GM23248 (cell line): ENCODE results near the gene HECTD3. TPM values are rescaled to one million over a fixed set of nuclear protein-coding genes. Genes with fewer than 3 reads are reported as not detected.

Experiments used
- DNase-seq: peaks from one replicate; pipeline ENCODE4 v3.0.0-alpha.2; 2015
- H2AFZ ChIP-seq: fragments of 200-600 bp; sonication (generic); 2 replicates; pipeline ENCODE4 v1.6.1; 2016; ENCODE audit warnings: antibody characterized with exemption
- H3F3A ChIP-seq: fragments of 200-600 bp; sonication (generic); 2 replicates; pipeline ENCODE4 v1.6.1; 2016; ENCODE audit warnings: mild to moderate bottlenecking, antibody characterized with exemption, mixed run types; ENCODE audit not compliant: insufficient read depth
- H3K27ac ChIP-seq: fragments of 200-600 bp; sonication (generic); 2 replicates; pipeline ENCODE4 v1.5.1; 2016; ENCODE audit warnings: mild to moderate bottlenecking
- H3K27me3 ChIP-seq: fragments of 200-600 bp; sonication (generic); replicated peaks from 2 replicates; pipeline ENCODE4 v1.6.1; 2016; ENCODE audit warnings: mild to moderate bottlenecking; ENCODE audit not compliant: insufficient read depth
- H3K36me3 ChIP-seq: fragments of 200-600 bp; sonication (generic); 2 replicates; pipeline ENCODE4 v1.6.1; 2016; ENCODE audit warnings: low read depth, mild to moderate bottlenecking
- H3K4me1 ChIP-seq: fragments of 200-600 bp; sonication (generic); 2 replicates; pipeline ENCODE4 v1.6.1; 2016; ENCODE audit warnings: mild to moderate bottlenecking; ENCODE audit not compliant: insufficient read depth
- H3K4me2 ChIP-seq: fragments of 200-600 bp; sonication (generic); one replicate; pipeline ENCODE4 v1.6.1; 2016; ENCODE audit warnings: mild to moderate bottlenecking; ENCODE audit not compliant: unreplicated experiment
- H3K4me3 ChIP-seq: fragments of 200-600 bp; sonication (generic); 2 replicates; pipeline ENCODE4 v1.5.1; 2016; ENCODE audit warnings: mild to moderate bottlenecking
- H3K79me2 ChIP-seq: fragments of 200-600 bp; sonication (generic); 2 replicates; pipeline ENCODE4 v1.6.1; 2016; ENCODE audit warnings: mild to moderate bottlenecking; ENCODE audit not compliant: insufficient read depth
- H3K9ac ChIP-seq: fragments of 200-600 bp; sonication (generic); 2 replicates; pipeline ENCODE4 v1.6.1; 2016; ENCODE audit warnings: mild to moderate bottlenecking
- H3K9me2 ChIP-seq: fragments of 200-600 bp; sonication (generic); 2 replicates; pipeline ENCODE4 v1.6.1; 2016; ENCODE audit warnings: mixed run types, mild to moderate bottlenecking, moderate library complexity; ENCODE audit not compliant: insufficient read depth
- H3K9me3 ChIP-seq: fragments of 200-600 bp; sonication (generic); one replicate; pipeline ENCODE4 v1.6.1; 2017; ENCODE audit warnings: low read depth
- H4K20me1 ChIP-seq: fragments of 200-600 bp; sonication (generic); 2 replicates; pipeline ENCODE4 v1.6.0; 2016; ENCODE audit not compliant: insufficient read depth
- EZH2 ChIP-seq: fragments of 200-600 bp; sonication (generic); IDR thresholded peaks from 2 replicates; pipeline ENCODE4 v1.6.1; 2018; ENCODE audit warnings: antibody characterized with exemption, mild to moderate bottlenecking; ENCODE audit not compliant: insufficient read depth, poor library complexity, severe bottlenecking
- EZH2phosphoT487 ChIP-seq: fragments of 200-600 bp; sonication (generic); IDR thresholded peaks from 2 replicates; pipeline ENCODE4 v1.6.1; 2018; ENCODE audit warnings: antibody characterized with exemption, moderate library complexity, mild to moderate bottlenecking, low read depth; ENCODE audit not compliant: insufficient read depth
- WGBS, 2 experiments: methylation state at CpG; one replicate each; pipeline ENCODE4 v1.1.6; 2015 to 2017; ENCODE audit warnings: low lambda C conversion rate in 2 of 2, low coverage in 1 of 2; ENCODE audit errors: missing lambda C conversion rate in 2 of 2; 5-methylcytosine and 5-hydroxymethylcytosine counted together
- in situ Hi-C: fragments of 300-500 bp; cut with MboI; formaldehyde crosslinking; loops from 2 replicates; pipeline ENCODE4 v1.15.0; 2020
- polyA plus RNA-seq: library from polyadenylated mRNA; unstranded; fragments of >200 nt; fragmentation: Nextera tagmentation; extraction: Ambion mirVana; gene quantifications from 2 replicates; pipeline ENCODE4 v1.2.1, GENCODE V29; 2016
- total RNA-seq: library from RNA; depleted of rRNA; stranded (reverse); fragments of >200 nt; shearing (Covaris generic); gene quantifications from 2 replicates; pipeline ENCODE4 v1.2.3, GENCODE V29; 2014

Gene HECTD3
- total and polyA plus RNA-seq, 2 experiments from 2014 or later = 17.0 to 21.1 TPM

DNA sequence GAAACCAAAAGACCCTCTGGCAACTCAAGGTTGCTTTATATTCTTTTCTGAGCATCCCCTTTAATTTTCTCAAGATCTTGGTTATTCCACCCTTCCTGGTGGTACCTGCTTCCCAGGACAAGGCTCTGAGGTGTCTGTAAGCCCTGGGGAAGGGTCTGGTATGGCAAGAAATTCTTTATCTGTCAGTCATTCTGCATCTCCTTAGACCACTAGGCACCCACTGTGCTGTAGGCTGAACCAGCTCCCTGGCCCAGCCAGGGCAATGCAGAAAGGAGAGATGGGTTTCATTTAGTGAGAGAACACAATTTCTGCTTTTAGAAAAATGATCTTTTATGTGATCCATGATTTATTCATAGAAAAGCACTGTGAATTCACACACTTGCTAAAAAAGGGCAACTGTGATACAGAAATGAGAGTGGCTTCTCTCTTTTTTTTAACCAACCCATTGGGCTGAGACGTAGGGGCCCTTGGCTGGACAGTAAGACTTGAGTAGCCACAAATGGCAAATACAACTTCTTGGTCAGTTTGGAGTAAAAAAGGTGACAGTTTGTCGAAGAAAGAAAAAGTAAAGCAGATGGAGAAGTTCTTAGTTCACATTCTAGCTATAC, 5.1 kb upstream of the HECTD3 start:
- H3K36me3 ChIP-seq = 0 out of 2 replicates have a peak, but pooled peaks cover 5% of the 10 kb centered on the region
- TF ChIP-seq EZH2 (no peak), EZH2phosphoT487 (no peak)
- no peak overlapping the region for H3K27ac ChIP-seq
- H3K9me2 ChIP-seq = no peaks in the 10 kb centered on the region
- WGBS, 2 experiments = 74 to 78% methylated on average over 2 of the region's 2 CpGs
- no peak overlapping the region for H3K9ac ChIP-seq
- in situ Hi-C loops = loop anchor here (5.0 to 10.0 kb wide), 2 partner anchors 281 to 479 kb away; partner anchors contain the start of gene TESK2
- H3K27me3 ChIP-seq = no peaks in the 10 kb centered on the region
- H3K4me3 ChIP-seq = no peak overlapping the region
- H3K4me1 ChIP-seq = peaks cover 16% of the 10 kb centered on the region
- no peak overlapping the region for H2AFZ ChIP-seq
- H3F3A ChIP-seq = peaks cover 9% of the 10 kb centered on the region; the same call in 1 of the 2 replicates
- no peak for DNase-seq
- no peak overlapping the region for H3K4me2 ChIP-seq
- peaks cover 23% of the 10 kb centered on the region for H3K79me2 ChIP-seq
- no peaks in the 10 kb centered on the region for H3K9me3 ChIP-seq
- H4K20me1 ChIP-seq = no peaks in the 10 kb centered on the region

DNA sequence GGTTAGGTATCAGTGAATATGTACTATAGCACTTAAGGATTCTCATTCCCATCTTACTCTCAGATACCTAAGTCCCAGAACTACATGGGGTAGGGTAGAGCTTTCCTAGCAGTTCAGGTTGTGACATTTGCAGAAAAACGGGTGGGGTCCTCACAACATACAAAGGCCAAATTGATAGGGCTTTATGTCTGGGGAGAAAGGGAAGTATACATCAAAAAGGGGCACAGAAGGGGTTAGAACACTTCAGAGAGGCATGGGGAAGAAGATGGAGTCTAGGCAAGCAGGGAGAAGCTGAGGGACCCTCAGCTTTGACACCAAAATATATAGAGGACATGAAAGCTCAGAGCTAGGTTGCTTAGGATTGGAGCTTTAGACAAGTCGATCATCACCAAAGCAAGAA, 4.6 kb upstream of the HECTD3 start:
- Histone ChIP-seq H4K20me1 (no peaks in the 10 kb centered on the region), H3K4me1 (peaks cover 16% of the 10 kb centered on the region), H3K9ac (no peak overlapping the region), H3F3A (peaks cover 9% of the 10 kb centered on the region; the same call in 1 of the 2 replicates), H3K4me3 (no peak overlapping the region), H3K27ac (no peak overlapping the region), H3K79me2 (peaks cover 27% of the 10 kb centered on the region), H3K9me2 (no peaks in the 10 kb centered on the region), H2AFZ (no peak overlapping the region), H3K27me3 (no peaks in the 10 kb centered on the region), H3K4me2 (no peak overlapping the region), H3K9me3 (no peaks in the 10 kb centered on the region), H3K36me3 (0 out of 2 replicates have a peak, but pooled peaks cover 5% of the 10 kb centered on the region)
- in situ Hi-C loops = loop anchor here (5.0 to 10.0 kb wide), 2 partner anchors 282 to 479 kb away; partner anchors contain the start of gene TESK2
- DNase-seq = no peak
- WGBS, 2 experiments = 50 to 70% methylated on average over 2 of the region's 2 CpGs
- no peak for TF ChIP-seq EZH2
- TF ChIP-seq EZH2phosphoT487 = no peak

DNA sequence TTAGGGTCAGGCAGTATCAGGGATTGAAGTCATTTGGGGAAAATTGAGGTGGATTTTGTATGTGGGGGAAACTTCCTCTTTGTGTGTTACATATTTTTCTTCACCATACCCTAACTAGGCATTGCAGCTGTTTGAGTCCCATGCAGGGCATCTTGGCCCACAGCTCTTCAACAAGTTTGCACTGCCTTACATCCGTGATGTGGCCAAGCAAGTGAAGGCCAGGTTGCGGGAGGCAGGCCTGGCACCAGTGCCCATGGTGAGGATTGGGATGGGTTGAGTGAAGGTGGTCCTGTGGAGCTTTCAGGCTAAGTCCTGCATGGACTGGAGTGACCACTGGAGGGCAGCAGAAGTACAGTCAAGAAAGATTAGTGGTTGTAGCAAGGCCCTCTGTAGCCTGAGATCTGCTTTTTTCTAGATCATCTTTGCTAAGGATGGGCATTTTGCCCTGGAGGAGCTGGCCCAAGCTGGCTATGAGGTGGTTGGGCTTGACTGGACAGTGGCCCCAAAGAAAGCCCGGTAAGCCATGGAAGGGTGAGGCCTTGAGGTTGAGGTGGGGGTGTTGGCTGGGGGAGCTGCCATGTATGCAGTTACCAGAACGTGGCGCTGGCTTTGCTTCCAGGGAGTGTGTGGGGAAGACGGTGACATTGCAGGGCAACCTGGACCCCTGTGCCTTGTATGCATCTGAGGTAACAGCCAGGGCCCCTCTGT, 3.4 kb upstream of the HECTD3 start:
- 0 out of 2 replicates have a peak overlapping the region, but pooled peaks have one; percentile 3 for H3K27ac ChIP-seq
- no peaks in the 10 kb centered on the region for H3K27me3 ChIP-seq
- H2AFZ ChIP-seq = no peak overlapping the region
- H3K4me3 ChIP-seq = no peak overlapping the region
- peak overlapping the region; percentile 42; the same call in 1 of the 2 replicates for H3K9ac ChIP-seq
- 0 out of 2 replicates have a peak, but pooled peaks cover 5% of the 10 kb centered on the region for H3K36me3 ChIP-seq
- H3K4me1 ChIP-seq = peaks cover 16% of the 10 kb centered on the region
- peaks cover 39% of the 10 kb centered on the region for H3K79me2 ChIP-seq
- peak; percentile 87 for DNase-seq
- TF ChIP-seq EZH2phosphoT487 (no peak), EZH2 (no peak)
- H3F3A ChIP-seq = peaks cover 9% of the 10 kb centered on the region; the same call in 1 of the 2 replicates
- no peaks in the 10 kb centered on the region for H4K20me1 ChIP-seq
- H3K9me2 ChIP-seq = no peaks in the 10 kb centered on the region
- in situ Hi-C loops = loop anchor here (5.0 to 10.0 kb wide), 2 partner anchors 283 to 480 kb away; partner anchors contain the start of gene TESK2
- no peaks in the 10 kb centered on the region for H3K9me3 ChIP-seq
- H3K4me2 ChIP-seq = no peak overlapping the region
- WGBS, 2 experiments = 16 to 22% methylated on average over 6 of the region's 6 CpGs

DNA sequence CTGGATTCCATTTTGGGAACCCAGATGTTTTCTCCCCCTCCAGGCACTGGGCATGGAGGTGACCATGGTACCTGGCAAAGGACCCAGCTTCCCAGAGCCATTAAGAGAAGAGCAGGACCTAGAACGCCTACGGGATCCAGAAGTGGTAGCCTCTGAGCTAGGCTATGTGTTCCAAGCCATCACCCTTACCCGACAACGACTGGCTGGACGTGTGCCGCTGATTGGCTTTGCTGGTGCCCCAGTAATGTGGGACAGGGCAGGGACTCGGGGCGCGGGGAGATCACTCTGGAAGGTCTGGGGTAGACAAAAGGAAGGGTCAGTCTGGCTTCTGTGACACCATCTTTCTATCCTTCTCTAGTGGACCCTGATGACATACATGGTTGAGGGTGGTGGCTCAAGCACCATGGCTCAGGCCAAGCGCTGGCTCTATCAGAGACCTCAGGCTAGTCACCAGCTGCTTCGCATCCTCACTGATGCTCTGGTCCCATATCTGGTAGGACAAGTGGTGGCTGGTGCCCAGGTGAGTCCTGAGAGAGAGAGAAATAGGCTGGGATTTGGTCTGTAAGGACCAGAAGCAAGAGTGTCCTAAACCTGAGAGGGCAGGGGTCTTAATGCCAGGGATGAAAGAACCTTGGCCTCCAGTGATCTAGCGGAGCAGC, 2.6 kb upstream of the HECTD3 start:
- H3K9me2 ChIP-seq = no peaks in the 10 kb centered on the region
- peaks cover 16% of the 10 kb centered on the region for H3K4me1 ChIP-seq
- peak overlapping the region; percentile 88 for H3K9ac ChIP-seq
- 0 out of 2 replicates have a peak, but pooled peaks cover 5% of the 10 kb centered on the region for H3K36me3 ChIP-seq
- no peaks in the 10 kb centered on the region for H3K9me3 ChIP-seq
- in situ Hi-C loops = loop anchor here (10.0 kb wide), 1 partner anchor 481 kb away; the partner anchor contains the start of gene TESK2
- no peak overlapping the region for H2AFZ ChIP-seq
- TF ChIP-seq EZH2 (no peak), EZH2phosphoT487 (no peak)
- H3K27ac ChIP-seq = no peak overlapping the region
- peaks cover 40% of the 10 kb centered on the region for H3K79me2 ChIP-seq
- peaks cover 9% of the 10 kb centered on the region; the same call in 1 of the 2 replicates for H3F3A ChIP-seq
- WGBS, 2 experiments = 81 to 85% methylated on average over 12 of the region's 12 CpGs
- peak overlapping the region; percentile 84 for H3K4me2 ChIP-seq
- no peak for DNase-seq
- peak overlapping the region; percentile 82 for H3K4me3 ChIP-seq
- H4K20me1 ChIP-seq = no peaks in the 10 kb centered on the region
- no peaks in the 10 kb centered on the region for H3K27me3 ChIP-seq
